ENCODE measurements around the gene MAGT1. TPM values are rescaled to one million over a fixed set of nuclear protein-coding genes. Genes with fewer than 3 reads are reported as not detected.

MAGT1 gene
- total and polyA plus RNA-seq, 2 experiments from 2014 or later: 23.4 to 42.2 TPM

- TF ChIP-seq, protein P1, sequence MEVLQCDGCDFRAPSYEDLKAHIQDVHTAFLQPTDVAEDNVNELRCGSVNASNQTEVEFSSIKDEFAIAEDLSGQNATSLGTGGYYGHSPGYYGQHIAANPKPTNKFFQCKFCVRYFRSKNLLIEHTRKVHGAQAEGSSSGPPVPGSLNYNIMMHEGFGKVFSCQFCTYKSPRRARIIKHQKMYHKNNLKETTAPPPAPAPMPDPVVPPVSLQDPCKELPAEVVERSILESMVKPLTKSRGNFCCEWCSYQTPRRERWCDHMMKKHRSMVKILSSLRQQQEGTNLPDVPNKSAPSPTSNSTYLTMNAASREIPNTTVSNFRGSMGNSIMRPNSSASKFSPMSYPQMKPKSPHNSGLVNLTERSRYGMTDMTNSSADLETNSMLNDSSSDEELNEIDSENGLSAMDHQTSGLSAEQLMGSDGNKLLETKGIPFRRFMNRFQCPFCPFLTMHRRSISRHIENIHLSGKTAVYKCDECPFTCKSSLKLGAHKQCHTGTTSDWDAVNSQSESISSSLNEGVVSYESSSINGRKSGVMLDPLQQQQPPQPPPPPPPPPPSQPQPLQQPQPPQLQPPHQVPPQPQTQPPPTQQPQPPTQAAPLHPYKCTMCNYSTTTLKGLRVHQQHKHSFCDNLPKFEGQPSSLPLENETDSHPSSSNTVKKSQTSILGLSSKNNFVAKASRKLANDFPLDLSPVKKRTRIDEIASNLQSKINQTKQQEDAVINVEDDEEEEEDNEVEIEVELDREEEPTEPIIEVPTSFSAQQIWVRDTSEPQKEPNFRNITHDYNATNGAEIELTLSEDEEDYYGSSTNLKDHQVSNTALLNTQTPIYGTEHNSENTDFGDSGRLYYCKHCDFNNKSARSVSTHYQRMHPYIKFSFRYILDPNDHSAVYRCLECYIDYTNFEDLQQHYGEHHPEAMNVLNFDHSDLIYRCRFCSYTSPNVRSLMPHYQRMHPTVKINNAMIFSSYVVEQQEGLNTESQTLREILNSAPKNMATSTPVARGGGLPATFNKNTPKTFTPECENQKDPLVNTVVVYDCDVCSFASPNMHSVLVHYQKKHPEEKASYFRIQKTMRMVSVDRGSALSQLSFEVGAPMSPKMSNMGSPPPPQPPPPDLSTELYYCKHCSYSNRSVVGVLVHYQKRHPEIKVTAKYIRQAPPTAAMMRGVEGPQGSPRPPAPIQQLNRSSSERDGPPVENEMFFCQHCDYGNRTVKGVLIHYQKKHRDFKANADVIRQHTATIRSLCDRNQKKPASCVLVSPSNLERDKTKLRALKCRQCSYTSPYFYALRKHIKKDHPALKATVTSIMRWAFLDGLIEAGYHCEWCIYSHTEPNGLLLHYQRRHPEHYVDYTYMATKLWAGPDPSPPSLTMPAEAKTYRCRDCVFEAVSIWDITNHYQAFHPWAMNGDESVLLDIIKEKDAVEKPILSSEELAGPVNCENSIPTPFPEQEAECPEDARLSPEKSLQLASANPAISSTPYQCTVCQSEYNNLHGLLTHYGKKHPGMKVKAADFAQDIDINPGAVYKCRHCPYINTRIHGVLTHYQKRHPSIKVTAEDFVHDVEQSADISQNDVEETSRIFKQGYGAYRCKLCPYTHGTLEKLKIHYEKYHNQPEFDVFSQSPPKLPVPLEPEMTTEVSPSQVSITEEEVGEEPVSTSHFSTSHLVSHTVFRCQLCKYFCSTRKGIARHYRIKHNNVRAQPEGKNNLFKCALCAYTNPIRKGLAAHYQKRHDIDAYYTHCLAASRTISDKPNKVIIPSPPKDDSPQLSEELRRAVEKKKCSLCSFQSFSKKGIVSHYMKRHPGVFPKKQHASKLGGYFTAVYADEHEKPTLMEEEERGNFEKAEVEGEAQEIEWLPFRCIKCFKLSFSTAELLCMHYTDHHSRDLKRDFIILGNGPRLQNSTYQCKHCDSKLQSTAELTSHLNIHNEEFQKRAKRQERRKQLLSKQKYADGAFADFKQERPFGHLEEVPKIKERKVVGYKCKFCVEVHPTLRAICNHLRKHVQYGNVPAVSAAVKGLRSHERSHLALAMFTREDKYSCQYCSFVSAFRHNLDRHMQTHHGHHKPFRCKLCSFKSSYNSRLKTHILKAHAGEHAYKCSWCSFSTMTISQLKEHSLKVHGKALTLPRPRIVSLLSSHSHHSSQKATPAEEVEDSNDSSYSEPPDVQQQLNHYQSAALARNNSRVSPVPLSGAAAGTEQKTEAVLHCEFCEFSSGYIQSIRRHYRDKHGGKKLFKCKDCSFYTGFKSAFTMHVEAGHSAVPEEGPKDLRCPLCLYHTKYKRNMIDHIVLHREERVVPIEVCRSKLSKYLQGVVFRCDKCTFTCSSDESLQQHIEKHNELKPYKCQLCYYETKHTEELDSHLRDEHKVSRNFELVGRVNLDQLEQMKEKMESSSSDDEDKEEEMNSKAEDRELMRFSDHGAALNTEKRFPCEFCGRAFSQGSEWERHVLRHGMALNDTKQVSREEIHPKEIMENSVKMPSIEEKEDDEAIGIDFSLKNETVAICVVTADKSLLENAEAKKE (CRISPR knock-in tag; IDR thresholded peaks at IDR 0.05): no peak
- no peak for TF ChIP-seq POLR2AphosphoS5 (IDR thresholded peaks at IDR 0.05; ENCODE audit: low read depth)
Observed at GRCh38 chrX:77937291-77937690, 42.1 kb upstream of the MAGT1 start (continued).

- Histone ChIP-seq H3K27ac (ENCODE audit: low read depth) (no peak overlapping the region), H3K4me1 (ENCODE audit: insufficient read depth) (no peaks in the 10 kb centered on the region), H3K9me2 (ENCODE audit: insufficient read depth) (no peaks in the 10 kb centered on the region), H4K20me1 (replicated peaks; ENCODE audit: insufficient read depth) (no peaks in the 10 kb centered on the region), H3K36me3 (ENCODE audit: insufficient read depth) (no peaks in the 10 kb centered on the region), H2AFZ (no peak overlapping the region), H3K27me3 (ENCODE audit: insufficient read depth) (no peaks in the 10 kb centered on the region), H3F3A (replicated peaks; ENCODE audit: low read depth) (no peaks in the 10 kb centered on the region), H3K4me2 (no peak overlapping the region), H3K4me3 (no peak overlapping the region), H3K79me2 (replicated peaks; ENCODE audit: insufficient read depth) (no peaks in the 10 kb centered on the region)
- H3K4me1 Mint-ChIP-seq: no peaks in the 10 kb centered on the region
- peaks cover 3% of the 10 kb centered on the region; the same call in 1 of the 3 replicates for H3K36me3 Mint-ChIP-seq (ENCODE audit: low read depth)
- no peaks in the 10 kb centered on the region for H3K27me3 Mint-ChIP-seq (ENCODE audit: insufficient read depth, low read depth, poor library complexity)
- H3K27ac Mint-ChIP-seq: no peak overlapping the region
- ATAC-seq: no peak
- peaks cover 4% of the 10 kb centered on the region; the same call in 2 of the 3 replicates for H3K9me3 Mint-ChIP-seq
- no peak overlapping the region for H3K4me3 Mint-ChIP-seq
- no peak for DNase-seq (ENCODE audit: low spot score)
- TF ChIP-seq, protein P2, sequence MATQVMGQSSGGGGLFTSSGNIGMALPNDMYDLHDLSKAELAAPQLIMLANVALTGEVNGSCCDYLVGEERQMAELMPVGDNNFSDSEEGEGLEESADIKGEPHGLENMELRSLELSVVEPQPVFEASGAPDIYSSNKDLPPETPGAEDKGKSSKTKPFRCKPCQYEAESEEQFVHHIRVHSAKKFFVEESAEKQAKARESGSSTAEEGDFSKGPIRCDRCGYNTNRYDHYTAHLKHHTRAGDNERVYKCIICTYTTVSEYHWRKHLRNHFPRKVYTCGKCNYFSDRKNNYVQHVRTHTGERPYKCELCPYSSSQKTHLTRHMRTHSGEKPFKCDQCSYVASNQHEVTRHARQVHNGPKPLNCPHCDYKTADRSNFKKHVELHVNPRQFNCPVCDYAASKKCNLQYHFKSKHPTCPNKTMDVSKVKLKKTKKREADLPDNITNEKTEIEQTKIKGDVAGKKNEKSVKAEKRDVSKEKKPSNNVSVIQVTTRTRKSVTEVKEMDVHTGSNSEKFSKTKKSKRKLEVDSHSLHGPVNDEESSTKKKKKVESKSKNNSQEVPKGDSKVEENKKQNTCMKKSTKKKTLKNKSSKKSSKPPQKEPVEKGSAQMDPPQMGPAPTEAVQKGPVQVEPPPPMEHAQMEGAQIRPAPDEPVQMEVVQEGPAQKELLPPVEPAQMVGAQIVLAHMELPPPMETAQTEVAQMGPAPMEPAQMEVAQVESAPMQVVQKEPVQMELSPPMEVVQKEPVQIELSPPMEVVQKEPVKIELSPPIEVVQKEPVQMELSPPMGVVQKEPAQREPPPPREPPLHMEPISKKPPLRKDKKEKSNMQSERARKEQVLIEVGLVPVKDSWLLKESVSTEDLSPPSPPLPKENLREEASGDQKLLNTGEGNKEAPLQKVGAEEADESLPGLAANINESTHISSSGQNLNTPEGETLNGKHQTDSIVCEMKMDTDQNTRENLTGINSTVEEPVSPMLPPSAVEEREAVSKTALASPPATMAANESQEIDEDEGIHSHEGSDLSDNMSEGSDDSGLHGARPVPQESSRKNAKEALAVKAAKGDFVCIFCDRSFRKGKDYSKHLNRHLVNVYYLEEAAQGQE (IDR thresholded peaks at IDR 0.05; ENCODE audit: unreplicated experiment): no peak
- TF ChIP-seq CREB1 (CRISPR knock-in tag; IDR thresholded peaks at IDR 0.05; ENCODE audit: low read depth) (no peak), POLR2AphosphoS5 (IDR thresholded peaks at IDR 0.05; ENCODE audit: low read depth) (no peak), NANOG (IDR thresholded peaks at IDR 0.05; ENCODE audit: borderline replicate concordance) (no peak), STAT1 (IDR thresholded peaks at IDR 0.05; ENCODE audit: unreplicated experiment) (no peak)
- TF ChIP-seq, protein P1 (CRISPR knock-in tag; IDR thresholded peaks at IDR 0.05): no peak
Observed at GRCh38 chrX:77936299-77936698, 41.1 kb upstream of the MAGT1 start.

All from GM23338 (cell line).